SIG-M5 treated with dmso at 0.1 percent for 504 hours (cell line): ENCODE results near the gene ZC2HC1B.
"Not testable (repeated sequence)": the region's sequence is repeated elsewhere in the genome, so short reads cannot be mapped to it uniquely, and the experiment has no call there.

ENCODE experiments used
- DNase-seq: peaks from one replicate; lab custom pipeline; 2025; ENCODE audit not compliant: unreplicated experiment; lab: John Stamatoyannopoulos, UW

ZC2HC1B gene, protein sequence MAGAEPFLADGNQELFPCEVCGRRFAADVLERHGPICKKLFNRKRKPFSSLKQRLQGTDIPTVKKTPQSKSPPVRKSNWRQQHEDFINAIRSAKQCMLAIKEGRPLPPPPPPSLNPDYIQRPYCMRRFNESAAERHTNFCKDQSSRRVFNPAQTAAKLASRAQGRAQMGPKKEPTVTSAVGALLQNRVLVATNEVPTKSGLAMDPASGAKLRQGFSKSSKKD

DNA sequence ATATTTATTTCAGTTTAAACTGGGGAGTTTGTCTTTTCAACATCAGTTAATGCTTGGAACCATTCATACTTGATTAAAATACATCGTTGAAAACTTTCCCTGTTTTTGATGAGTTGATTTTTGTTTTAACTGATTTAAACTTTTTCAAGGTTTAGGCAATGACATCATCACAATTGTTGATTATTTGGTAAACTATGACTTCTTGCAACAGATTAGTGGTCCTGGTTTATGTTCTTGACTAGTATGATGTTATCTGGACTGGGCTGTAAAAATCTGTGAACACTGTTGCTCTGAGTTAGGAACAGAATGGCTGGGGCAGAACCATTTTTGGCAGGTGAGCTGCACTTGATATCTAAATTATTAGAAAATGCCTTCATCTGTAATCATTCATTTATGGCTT, at the start of gene ZC2HC1B:
Gene ZC2HC1B, plus strand, starts transcription at position 241 of the 400 bp plus-strand sequence. Its CDS starts 66 bp downstream, at position 307.
- no peak for DNase-seq

DNA sequence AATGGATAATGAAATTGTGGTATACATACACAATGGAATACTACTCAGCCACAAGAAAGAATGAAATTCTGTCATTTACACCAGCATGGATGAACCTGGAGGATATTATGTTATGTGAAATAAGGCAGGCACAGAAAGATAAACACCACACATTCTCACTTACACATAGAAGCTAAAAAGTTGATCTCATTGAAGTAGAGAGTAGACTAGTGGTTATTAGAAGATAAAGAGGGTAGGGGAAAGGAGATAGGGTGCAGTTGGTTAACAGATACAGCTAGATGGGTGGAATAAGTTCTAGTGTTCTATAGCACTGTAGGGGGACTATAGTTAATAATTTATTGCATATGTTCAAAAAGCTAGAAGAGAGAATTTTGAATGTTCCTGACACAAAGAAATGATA, 46.7 kb upstream of the ZC2HC1B start:
- no peak for DNase-seq

DNA sequence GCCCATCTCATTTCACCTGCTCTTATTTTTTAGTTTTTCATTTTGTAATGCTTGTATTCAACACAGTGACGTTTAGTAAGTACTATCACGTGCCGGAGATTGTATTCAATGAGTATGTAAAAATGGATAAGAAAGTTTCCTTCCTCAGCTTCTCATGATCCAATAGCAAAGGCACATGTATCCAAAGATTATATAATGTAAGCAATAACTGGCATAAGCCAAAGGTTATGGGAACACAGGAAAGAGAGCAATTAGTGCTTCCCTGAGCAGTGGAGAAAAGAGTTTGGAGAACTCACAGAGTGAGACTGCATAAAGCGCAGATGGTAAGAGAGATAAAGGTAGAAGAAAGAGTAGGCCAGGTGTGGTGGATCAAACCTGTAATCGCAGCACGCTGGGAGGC, 42.9 kb upstream of the ZC2HC1B start:
- DNase-seq: no peak

DNA sequence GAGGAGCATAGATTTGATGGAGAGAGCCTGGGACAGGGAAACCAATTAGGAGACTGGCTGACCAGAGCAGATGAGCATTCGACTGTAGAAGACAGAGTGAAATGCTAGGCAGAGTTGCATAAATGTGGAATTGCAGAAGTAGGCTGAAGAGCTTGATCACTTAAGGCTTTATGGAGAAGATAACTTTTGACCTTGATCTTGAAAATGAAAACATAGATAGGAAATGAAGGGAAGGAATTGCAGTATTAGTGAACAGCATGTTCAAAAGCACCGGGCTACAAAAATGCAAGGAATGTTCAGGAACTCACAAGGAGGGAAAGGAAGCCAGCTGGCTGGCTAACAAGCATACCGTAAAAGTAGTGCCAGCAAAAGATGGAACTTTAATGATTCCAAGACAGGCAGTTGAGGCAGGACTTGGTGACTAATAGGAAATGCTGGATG, 41.7 kb upstream of the ZC2HC1B start:
- no peak for DNase-seq

DNA sequence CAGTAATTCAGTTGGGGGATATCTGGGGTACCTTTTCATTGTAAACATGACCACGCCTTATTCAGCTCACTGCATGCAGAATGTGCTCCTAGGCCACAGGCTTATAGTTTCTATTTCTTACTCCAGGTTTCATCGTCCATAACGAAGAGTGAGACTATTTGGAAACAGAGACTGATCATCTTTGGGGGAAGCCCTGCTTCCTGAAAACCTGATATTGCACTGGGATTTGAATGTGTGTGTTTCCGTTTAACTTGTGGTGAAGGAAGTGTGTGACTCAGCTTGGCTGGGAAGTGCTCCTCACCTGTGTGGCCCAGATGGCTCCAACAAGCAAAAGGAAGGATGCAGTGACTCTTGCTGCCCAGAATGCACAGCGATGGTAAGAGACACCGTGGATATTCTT, 40.7 kb upstream of the ZC2HC1B start:
- DNase-seq: no peak

DNA sequence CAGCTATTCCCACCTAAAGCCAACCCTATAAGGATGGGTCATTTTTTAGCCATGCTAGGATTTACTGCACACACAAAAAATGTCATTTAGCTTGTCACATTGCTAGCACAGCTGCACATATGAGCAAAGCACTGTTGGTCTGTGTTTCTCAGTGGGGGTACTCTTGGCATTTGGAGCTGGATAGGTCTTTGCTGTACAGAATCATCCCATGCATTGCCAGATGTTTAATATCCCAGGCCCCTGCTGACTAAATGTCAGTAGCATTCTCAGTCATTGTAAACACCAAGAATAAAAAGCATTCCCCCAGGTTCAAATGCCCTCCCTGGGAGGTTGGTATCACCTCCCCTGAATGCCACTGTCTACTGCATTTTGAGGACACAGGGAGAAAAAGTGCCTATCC, 35.7 kb upstream of the ZC2HC1B start:
- DNase-seq: no peak

DNA sequence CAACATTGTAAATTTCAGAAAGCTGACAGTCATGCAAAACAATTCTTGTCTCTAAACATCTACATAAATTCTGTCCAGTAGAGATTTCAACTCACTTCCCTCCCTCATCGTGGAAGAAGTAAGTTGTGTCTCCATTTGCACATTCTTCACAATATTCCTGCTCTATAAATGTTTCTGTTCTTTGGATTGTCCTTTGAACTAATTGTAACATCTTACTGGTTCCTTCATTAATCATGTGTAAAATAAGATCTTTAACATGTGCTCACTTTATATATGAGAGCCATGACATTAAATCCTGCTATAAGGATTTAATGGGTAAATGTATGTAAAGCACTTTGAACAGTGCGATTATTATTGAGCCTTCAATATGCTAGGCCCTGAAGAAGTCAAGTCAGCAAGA, 28.1 kb upstream of the ZC2HC1B start:
- no peak for DNase-seq

DNA sequence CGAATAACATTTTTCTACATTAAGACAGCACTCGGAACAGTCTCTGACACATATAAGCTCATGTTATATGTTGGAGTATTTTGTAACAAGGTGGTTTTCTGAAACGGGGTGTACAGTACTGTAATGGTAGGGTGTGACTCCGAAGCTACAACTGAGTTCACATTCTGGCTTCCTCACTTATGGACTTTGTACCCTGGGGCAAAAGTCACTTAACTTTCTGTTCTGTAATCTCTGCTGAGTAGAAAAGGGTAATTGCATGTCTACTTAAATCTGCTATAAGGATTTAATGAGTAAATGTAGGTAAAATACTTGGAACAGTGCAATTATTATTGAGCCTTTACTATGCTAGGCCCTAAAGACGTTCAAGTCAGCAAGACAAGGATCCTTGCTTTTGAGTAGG, 25.9 kb upstream of the ZC2HC1B start:
- DNase-seq: no peak

DNA sequence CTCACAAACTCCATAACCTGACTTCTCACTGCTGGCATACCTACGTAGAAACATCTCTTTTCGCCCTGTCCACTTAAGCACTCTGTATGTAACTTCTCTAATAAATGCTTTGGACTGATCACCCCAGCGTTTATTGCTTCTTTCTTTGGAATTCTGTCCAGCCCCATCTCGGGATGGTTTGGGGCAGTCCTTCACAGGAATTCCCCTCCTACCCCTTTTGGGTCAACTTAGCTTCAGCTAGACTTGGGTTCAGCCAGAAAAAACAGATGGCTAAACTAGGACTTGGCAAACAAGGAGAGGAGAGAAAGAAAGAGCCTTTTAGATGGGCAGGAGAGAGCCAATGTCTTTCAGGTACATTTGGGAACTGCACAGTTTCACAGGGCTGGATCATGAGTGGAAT, 25.1 kb upstream of the ZC2HC1B start:
- no peak for DNase-seq

DNA sequence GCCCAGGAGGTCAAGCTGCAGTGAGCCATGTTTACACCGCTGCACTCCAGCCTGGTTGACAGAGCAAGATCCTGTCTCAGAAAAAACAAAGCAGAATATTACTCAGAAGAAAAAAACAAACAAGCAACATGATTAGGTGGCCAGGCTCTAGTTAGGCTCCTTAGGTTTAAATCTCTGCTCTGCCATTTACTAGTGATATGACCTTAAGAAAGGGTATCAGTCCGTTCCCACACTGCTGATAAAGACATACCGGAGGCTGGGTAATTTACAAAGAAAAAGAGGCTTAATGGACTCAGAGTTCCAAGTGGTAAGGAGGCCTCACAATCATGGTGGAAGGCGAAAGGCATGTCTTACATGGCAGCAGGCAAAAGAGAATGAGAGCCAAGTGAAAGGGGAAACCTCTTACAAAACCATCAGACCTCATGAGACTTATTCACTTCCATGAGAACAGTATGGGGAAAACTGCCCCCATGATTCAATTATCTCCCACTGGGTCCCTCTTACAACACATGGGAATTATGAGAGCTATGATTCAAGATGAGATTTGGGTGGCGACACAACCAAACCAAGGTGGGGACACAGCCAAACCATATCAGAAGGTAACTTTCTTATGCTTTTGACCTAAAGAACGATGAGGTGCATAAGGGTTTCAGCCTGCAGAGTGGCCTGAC, 23.5 kb upstream of the ZC2HC1B start:
- DNase-seq: no peak

DNA sequence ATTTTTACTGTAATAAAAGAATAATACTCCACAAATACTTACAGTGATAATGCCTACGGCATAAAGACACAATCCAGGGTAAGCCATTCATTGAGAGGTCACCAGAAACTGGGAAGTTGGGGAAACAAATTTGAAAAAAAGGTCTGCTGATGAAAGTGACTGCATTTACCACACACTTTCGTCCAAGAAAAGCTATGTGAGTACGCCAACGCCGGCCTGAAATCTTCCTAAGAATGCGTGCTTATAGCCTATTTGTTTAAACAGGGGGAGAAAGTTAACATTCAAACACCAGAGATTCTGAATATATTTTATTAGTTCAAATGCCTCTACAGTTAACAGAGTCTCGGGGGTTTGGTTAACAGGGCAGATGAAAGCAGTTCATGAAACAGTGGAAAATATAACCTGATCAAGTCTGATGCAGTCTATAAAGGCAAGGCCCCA, 21.8 kb upstream of the ZC2HC1B start:
- peak; percentile 41 for DNase-seq

DNA sequence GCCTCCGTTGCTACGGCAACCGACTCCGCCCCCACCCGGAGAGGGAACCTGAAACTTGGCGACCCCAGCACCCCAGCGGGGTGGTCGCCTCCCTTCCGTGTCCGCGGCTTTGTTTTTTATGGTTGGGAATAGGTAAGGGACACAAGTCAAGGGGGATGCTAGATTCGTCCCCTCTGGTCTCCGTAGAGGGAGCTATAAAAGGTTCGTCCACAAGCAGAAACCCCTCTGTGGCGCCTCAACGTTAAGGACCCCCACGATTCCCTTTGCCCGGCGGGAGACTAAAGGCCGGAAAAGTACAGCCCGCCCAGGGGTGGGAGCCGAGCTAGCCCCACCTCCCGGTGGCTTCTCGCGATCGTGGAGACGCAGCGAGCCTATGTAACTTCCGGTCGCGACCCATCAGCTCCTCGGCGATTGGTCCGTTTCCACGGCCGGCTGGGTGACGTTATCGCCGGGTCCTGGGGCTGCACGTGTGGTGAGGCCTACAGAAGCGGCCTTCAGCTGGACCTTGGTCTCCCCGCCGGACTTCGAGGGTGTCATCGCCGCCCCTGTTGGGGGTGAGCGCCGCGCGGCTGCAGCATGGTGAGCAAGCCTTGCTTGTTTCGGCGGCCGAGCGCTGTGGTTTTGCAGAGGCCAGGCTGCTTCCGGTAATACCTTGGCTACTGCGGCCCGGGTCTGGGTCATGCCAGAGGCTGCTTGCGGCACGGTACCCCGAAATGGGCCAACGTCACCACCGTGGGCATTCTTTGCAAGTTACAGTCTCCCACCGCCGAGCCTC, 21.2 kb upstream of the ZC2HC1B start, which contains the start of gene LTV1:
Gene LTV1, plus strand, starts transcription at position 437 of the 775 bp plus-strand sequence. Its CDS starts 140 bp downstream, at position 577.
- DNase-seq: peak; percentile 92

DNA sequence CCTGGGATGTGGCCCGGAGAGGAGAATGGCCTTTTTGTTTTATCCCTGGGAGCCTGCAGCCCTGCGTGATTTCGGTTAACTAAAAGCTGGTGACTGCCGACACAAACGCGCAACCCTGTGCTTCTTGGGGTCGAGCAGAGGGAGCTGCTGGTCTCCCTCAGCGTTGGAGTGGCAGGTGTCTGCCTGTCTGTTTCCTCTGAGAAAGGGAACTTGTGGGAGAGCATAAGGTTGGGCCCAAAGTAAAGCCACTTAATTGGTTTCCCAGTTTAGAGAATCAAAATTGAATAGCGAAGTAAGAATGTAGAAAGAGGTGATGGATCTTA, 20.6 kb upstream of the ZC2HC1B start:
- DNase-seq: peak; percentile 18

DNA sequence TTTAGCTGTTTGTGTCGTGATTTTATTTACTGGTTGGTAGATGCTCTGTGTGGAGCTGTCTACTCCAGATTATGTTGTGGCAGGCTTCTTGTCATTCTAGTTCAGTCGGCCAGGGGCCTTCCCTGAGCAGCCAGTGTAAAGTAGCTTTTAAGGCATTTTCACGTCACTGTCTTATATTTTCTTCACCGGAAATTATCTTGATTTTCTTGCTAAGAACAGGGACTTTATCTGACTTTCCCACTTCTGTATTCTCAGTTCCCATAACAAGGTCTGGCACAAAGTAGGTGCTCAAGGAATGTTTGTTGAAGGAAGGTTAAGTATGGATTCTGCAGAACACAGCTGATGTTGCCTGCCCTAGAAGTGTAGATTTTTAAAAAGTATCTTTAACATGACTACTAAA, 20.3 kb upstream of the ZC2HC1B start:
- DNase-seq: no peak

DNA sequence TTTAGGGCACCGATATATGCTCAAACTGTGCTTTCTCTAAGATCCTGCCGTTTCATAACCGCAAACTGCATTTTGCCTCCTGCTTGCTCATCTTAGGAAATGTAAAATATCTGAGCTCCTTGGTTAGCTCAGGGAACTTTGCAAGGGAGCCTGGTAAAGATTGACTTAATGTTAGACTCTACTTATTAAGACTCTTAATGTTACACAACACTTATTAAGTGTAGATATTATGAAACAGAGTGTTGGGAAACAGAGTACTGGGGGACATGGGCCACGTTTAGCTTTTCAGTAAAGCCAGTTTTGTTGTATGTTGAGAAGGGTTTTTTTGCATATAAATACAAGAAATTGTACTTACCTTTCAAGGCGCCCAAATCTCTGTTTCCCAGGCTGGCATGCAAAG, 19.2 kb upstream of the ZC2HC1B start:
- peak; percentile 25 for DNase-seq

DNA sequence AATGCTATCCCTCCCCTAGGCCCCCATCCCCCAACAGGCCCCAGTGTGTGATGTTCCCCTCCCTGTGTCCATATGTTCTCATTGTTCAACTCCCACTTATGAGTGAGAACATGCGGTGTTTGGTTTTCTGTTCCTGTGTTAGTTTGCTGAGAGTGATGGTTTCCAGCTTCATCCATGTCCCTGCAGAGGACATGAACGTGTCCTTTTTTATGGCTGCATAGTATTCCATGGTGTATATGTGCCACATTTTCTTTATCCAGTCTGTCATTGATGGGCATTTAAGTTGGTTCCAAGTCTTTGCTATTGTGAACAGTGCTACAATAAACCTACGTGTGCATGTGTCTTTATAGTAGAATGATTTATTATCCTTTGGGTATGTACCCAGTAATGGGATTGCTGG, 12.6 kb upstream of the ZC2HC1B start:
- DNase-seq: not testable (repeated sequence)

DNA sequence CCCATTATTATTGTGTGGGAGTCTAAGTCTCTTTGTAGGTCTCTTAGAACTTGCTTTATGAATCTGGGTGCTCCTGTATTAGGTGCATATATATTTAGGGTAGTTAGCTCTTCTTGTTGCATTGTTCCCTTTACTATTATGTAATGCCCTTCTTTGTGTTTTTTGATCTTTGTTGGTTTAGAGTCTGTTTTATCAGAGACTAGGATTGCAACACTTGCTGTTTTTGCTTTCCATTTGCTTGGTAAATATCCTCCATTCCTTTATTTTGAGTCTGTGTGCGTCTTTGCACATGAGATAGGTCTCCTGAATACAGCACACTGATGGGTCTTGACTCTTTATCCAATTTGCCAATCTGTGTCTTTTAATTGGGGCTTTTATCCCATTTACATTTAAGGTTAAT, 9.2 kb upstream of the ZC2HC1B start:
- DNase-seq: not testable (repeated sequence)

DNA sequence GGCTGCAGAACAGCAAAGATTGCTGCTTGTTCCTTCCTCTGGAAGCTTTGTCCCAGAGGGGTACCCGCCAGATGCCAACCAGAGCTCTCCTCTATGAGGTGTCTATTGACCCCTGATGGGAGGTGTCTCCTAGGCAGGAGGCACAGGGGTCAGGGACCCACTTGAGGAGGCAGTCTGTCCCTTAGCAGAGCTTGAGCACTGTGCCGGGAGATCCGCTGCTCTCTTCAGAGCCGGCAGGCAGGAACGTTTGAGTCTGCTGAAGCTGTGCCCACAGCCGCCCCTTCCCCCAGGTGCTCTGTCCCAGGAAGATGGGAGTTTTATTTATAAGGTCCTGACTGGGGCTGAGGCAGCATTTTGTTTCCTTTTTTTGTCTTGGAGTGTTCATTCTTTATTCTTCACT, 7.5 kb upstream of the ZC2HC1B start:
- not testable (repeated sequence) for DNase-seq

DNA sequence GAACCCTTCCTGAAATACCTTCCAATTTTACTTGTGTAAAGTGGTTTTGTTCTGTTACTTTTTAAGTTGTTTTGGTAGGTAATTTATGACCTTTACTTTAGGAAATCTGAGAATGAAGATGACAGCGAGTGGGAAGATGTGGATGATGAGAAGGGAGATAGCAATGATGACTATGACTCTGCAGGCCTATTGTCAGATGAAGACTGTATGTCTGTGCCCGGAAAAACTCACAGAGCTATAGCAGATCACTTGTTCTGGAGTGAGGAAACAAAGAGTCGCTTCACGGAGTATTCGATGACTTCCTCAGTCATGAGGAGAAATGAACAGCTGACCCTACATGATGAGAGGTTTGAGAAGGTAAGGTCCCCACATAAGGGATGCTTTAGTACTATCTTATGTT, 6.6 kb upstream of the ZC2HC1B start:
- DNase-seq: no peak

DNA sequence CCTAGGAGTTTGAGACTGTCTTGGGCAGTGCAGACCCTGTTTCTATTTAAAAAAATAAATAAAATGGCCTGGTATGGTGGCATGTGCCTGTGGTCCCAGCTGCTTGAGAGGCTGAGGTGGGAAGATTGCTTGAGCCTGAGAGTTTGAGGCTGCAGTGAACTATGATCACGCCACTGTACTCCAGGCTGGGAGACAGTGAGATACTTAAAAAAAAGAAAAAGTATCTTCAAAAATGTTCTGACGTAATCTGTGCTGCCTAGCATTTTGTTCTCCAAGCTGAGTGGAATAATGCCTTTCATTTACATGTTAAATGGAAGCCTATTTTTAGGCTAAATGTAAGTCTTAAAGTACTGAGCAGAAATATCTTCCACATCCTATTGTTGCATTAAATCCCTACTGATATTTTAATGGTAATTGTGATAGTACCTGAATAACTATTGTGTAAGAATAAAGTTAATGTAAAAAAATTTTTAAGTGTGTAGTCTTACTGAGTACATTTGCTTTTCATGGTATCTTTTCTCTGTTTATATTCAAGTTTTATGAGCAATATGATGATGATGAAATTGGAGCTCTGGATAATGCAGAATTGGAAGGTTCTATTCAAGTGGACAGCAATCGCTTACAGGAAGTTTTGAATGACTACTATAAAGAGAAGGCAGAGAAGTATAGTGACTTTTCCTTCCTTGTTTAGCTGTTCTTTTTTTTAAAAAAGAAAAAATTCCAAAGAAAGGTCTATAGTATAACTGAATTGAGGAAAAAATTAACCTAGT, 4.2 kb upstream of the ZC2HC1B start:
- no peak for DNase-seq

DNA sequence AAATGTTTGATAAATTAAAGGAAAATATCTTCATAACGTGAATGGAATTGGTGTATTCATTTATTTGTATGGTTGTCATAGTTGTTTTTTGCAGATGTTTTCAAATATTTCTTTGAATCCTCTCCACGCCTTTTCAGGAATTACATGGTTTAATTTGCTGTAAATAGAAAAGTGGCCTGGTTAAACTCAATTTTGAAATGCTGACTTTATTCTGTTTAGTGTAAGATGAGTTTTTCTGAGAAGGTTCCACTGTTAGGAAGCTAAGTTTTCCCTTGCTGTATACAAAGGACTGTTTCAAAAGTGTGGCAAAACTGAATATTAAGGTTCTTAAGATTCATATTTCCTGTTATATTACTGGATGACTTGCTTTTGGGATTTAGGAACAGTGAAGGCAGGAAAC, 503 bp upstream of the ZC2HC1B start:
- no peak for DNase-seq
